Upper lobe of right lung (tissue), 1 donor: ENCODE measurements around the gene ABCF1. TPM values are rescaled to one million over a fixed set of nuclear protein-coding genes. Genes with fewer than 3 reads are reported as not detected.
"Not testable (repeated sequence)": the region's sequence is repeated elsewhere in the genome, so short reads cannot be mapped to it uniquely, and the experiment has no call there.

Experiments
- ATAC-seq: fragments of 200-7000 bp; cut with Tn5 transposase; one replicate; pipeline ENCODE4 v1.9.1; 2020; ENCODE audit warnings: mild to moderate bottlenecking, moderate library complexity
- DNase-seq: peaks from one replicate; pipeline ENCODE4 v3.0.0-alpha.2; 2020
- H3K27ac ChIP-seq: fragments of 200-600 bp; one replicate; pipeline ENCODE4 v1.8.0; 2022
- H3K27me3 ChIP-seq: fragments of 200-600 bp; one replicate; pipeline ENCODE4 v1.8.0; 2022; ENCODE audit warnings: mild to moderate bottlenecking
- H3K36me3 ChIP-seq: fragments of 200-600 bp; one replicate; pipeline ENCODE4 v1.8.0; 2022
- H3K4me1 ChIP-seq: fragments of 200-600 bp; one replicate; pipeline ENCODE4 v1.8.0; 2022
- H3K4me3 ChIP-seq: fragments of 200-600 bp; one replicate; pipeline ENCODE4 v1.8.0; 2022; ENCODE audit warnings: mild to moderate bottlenecking
- H3K9me3 ChIP-seq: fragments of 200-600 bp; one replicate; pipeline ENCODE4 v1.8.0; 2022
- CTCF ChIP-seq: fragments of 200-600 bp; IDR thresholded peaks from one replicate; pipeline ENCODE4 v1.8.0; 2022; ENCODE audit warnings: antibody characterized with exemption
- intact Hi-C: fragments of 100-400 bp; cut with DNase I; formaldehyde crosslinking; loops from one replicate; pipeline ENCODE4 v1.11.0; 2022
- total RNA-seq: library from RNA; stranded (reverse); fragmentation: NEBNext Ultra II Directional; extraction: Animal tissue kit (Norgen Biotek cat#: 25700); gene quantifications from one replicate; pipeline ENCODE4 v1.2.1, GENCODE V29; 2021
- donor health status: DM: no; HTN: yes; CAD: no; lungs with severe emphysema.

ABCF1 gene
- total RNA-seq, 1 donor from 2014 or later: 42.5 TPM

GRCh38 chr6:30589754-30590358 lies 18.6 kb downstream of the ABCF1 start:
- Histone ChIP-seq H3K4me3 (no peak overlapping the region), H3K36me3 (peaks cover 89% of the 10 kb centered on the region), H3K27me3 (no peaks in the 10 kb centered on the region), H3K9me3 (no peaks in the 10 kb centered on the region), H3K4me1 (peaks cover 20% of the 10 kb centered on the region), H3K27ac (peak overlapping the region; percentile 36)
- no peak for TF ChIP-seq CTCF
- intact Hi-C loops: no loop called here
- DNase-seq (peak; percentile 17), ATAC-seq (peak; percentile 17)

- H3K27me3 ChIP-seq: no peaks in the 10 kb centered on the region
- H3K4me1 ChIP-seq: peaks cover 20% of the 10 kb centered on the region
- no peak for TF ChIP-seq CTCF
- peak overlapping the region; percentile 36 for H3K27ac ChIP-seq
- intact Hi-C loops: no loop called here
- H3K36me3 ChIP-seq: peaks cover 86% of the 10 kb centered on the region
- H3K9me3 ChIP-seq: no peaks in the 10 kb centered on the region
- DNase-seq (no peak), ATAC-seq (peak; percentile 17)
- H3K4me3 ChIP-seq: no peak overlapping the region
Measured at GRCh38 chr6:30590509-30590908, 19.3 kb downstream of the ABCF1 start.

GRCh38 chr6:30591008-30591407 lies 19.8 kb downstream of the ABCF1 start:
- TF ChIP-seq CTCF: no peak
- intact Hi-C loops: no loop called here
- peak; percentile 88 for ATAC-seq
- Histone ChIP-seq H3K36me3 (peaks cover 81% of the 10 kb centered on the region), H3K4me3 (no peak overlapping the region), H3K27ac (peak overlapping the region; percentile 36), H3K4me1 (peaks cover 20% of the 10 kb centered on the region), H3K27me3 (no peaks in the 10 kb centered on the region), H3K9me3 (no peaks in the 10 kb centered on the region)
- DNase-seq: no peak

GRCh38 chr6:30592287-30592686 lies 21.0 kb downstream of the ABCF1 start:
- no peak for TF ChIP-seq CTCF
- intact Hi-C loops: no loop called here
- no peak for DNase-seq
- Histone ChIP-seq H3K4me3 (no peak overlapping the region), H3K27me3 (no peaks in the 10 kb centered on the region), H3K27ac (no peak overlapping the region), H3K4me1 (peaks cover 20% of the 10 kb centered on the region), H3K36me3 (peaks cover 69% of the 10 kb centered on the region), H3K9me3 (no peaks in the 10 kb centered on the region)
- no peak for ATAC-seq

- intact Hi-C loops: not testable (repeated sequence)
Measured at GRCh38 chr6:30597315-30598144, 26.3 kb downstream of the ABCF1 start.

More at GRCh38 chr6:30597315-30598144, 26.3 kb downstream of the ABCF1 start:
- H3K9me3 ChIP-seq, H3K4me3 ChIP-seq, H3K27me3 ChIP-seq, H3K4me1 ChIP-seq, H3K27ac ChIP-seq: not testable (repeated sequence)
- peak; percentile 79 for TF ChIP-seq CTCF
- DNase-seq (peak; percentile 73), ATAC-seq (peak; percentile 93)
- peaks cover 40% of the 10 kb centered on the region for H3K36me3 ChIP-seq
